GM19238 (cell line): Measurements from ENCODE around the gene VPS33A.
A peak's percentile ranks its signal among the peaks of the same experiment; 100 is the strongest.

Source experiments
- DNase-seq: peaks from one replicate; pipeline ENCODE4 v3.0.0; 2011; ENCODE audit warnings: low spot score; ENCODE audit not compliant: insufficient read length

VPS33A gene

DNA sequence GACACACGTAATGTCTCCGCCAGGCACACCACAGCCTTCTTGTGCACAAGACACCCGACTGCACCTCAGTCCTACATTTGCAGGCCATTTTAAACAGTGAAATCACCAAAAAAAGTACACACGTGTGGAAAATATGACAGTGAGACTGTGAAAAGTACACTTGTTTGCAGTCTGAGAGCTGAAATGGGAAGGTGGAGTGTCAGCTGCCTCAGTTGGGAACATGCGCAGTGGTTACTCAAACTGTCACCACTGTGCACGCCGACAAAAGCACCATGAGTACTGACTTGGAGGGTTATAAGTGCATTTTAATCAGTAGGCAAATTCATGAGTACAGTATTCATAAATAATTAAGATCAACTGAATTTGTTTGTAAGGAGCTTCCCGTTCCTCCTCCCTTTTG, 15.8 kb downstream of the VPS33A start:
- no peak for DNase-seq

DNA sequence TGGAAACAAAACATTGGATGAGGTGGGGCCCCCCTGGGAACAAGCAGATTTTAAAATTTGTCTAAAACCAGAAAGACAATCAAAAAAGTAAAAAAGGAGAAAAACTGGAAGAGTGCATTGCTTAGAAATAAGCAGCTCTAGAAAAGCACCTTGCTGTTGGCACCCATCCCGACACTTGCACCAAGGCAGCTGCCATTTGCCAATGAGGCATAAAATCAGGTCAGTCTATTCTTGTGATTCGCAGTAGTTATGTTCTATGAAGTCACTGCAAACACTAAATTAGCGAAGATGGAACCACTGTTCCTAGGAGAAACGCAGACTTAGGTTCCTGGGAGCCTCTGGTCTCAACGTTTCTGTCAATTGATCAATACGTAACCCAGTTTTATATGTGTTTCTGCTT, 16.2 kb downstream of the VPS33A start:
- no peak for DNase-seq

DNA sequence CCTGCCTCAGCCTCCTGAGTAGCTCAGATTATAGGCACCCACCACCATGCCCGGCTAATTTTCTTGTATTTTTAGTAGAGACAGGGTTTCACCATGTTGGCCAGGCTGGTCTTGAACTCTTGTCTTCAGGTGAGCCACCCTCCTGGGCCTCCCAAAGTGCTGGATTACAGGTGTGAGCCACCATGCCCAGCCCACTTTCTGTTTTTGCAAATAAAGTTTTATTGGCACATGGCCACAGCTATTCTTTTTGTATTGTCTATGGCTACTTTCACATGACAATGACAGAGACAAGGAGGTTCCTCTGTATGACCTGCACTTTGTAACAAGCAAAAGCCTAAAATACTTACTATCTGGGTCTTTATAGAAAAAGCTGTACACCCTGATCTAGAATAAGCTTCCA, 20.7 kb downstream of the VPS33A start:
- no peak for DNase-seq

DNA sequence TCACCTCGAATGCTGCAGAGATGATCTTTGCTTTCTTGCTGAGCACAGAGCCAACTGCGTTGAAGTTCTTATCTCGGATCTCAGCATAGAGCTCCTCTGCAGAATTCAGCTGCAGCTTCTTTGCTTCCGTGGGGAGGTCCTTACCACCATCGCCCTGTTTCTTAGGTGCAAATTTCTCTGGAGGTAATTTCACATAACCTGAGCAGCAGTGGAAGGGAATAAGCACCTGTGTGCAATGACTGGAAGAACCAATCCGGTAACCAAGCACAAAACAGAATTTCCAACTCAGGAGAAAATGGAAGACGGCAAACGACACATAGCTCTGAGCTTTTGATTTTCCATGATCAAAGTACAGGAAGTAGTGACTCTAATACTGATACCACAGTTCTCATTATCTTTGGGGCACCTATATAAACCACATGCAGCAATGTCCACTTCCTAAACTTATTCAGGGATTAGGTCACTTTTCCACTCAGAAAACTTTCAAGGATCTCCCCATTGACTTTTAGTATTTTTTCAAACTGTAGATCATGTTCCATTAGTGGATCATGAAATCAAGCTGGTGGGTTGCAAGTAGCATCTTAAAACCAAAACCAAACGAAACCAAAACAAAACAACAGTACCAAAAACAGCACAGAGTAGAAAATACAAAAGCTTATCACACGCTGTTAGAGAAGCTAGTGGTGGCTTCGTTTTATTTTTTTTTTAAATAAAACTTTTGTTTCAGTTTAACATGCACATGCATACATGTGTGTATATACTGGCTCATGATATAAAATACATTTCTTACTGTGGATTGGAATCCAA, 21.5 kb downstream of the VPS33A start:
- no peak for DNase-seq

DNA sequence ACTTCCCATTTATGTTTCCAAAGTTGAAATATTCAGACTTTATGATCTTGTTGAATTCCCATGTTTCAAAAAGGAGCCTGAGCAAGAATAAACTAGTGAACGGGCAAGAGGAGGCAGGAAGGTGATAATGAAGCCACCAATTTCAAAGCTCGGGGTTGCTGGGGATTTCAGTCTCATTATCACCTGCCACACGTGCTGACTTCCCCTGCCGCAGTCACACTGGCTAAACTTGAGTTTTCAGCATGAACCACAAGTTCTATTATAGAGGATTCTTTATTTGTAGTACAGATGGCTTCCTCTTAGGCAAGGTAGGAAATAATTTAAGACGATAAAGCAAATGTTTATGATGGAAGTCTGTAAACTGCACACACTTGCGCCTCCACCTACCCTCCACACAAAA, 22.3 kb downstream of the VPS33A start:
- no peak for DNase-seq

DNA sequence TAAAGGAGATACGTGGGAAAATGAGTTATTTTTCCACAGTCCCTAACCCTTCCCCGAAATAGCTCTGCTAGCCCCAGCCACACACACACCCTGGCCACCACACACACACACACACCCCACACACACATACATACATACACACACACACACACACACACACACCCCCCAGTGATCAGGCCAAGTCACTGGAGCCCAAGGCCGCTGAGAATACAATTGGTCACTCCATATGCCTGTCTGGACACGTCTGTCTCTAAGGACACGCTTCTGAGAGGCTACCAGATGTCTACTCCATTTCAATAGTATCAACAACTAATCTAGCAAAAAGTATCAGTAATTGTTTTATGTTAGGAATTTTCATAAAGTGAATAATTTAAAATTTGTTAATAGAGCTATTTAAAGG, 27.4 kb downstream of the VPS33A start:
- DNase-seq: no peak

DNA sequence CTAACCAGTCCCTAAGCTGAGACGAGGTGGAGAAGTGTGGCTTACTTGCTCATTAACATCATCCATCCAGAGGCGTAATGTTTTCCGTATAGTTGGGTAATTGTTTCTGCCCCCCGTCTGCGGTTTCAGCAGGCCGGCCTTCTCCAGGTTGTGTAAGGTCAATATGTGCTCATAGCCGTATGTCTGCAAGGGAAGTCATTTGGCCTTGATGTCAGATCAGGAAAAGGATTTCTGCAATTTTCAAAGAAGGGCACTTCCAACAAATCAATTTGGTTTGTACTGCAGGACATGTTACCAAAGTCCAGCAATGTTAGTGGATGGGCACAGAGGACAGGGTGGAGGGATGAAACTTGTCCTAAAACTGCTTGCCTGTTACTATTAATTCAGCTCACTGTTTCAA, 30.6 kb downstream of the VPS33A start:
- DNase-seq: no peak

DNA sequence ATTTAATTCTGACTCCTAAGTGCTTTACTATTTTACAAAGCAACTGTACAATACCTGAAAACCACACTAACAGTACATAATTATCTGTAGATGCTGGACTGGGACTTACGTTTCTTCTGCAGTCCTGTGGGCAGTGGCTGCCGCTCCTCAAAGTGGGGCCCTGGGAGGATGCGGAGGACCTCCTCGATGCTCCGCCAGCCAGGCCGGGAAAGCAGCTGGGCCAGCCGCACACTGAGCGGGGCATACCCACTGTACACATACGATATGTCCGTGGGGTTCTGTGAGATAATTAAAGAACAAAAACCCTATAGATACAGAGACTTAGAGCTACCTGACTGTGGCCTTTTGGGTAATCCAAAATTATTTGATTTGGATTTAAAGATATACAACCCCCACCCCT, 33.6 kb downstream of the VPS33A start:
- DNase-seq: no peak

DNA sequence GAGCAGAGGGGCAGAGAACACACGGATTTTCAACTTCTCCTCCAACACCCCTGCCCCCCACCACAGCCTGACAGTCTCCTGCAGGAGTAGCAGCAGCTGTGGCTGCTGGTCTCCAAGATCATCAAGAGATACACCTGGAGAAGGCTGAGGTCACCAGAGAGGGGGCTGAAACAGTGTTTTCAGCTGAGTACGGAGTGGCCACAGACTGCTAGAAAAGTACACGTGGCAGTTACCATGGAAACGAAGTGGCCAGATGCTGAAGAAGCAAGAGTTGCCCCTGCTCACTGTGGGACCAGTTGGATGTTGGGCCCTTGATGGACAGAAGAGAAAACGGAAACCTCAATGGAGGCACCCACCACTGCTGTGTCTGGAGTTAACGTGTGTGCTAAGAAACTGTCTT, 35.5 kb downstream of the VPS33A start:
- DNase-seq: no peak

DNA sequence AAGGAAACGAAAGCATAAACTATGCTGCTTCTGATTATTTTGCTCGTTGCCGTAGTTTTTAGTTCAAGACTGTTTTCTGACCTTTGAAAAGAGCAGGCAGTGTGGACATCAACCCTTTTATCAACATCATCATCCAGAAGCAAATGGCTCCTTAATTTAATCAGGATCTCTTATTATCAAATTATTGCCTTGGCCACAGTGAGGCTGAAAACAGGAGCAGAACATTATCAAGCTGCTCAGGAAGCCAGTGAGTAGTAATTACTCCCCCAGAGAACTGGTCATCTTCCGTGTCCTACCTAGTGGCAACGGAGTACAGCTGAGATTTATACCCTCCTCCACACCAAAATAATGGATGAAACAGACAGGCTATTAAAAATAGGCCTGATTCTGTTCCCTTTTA, 38.2 kb downstream of the VPS33A start:
- no peak for DNase-seq

DNA sequence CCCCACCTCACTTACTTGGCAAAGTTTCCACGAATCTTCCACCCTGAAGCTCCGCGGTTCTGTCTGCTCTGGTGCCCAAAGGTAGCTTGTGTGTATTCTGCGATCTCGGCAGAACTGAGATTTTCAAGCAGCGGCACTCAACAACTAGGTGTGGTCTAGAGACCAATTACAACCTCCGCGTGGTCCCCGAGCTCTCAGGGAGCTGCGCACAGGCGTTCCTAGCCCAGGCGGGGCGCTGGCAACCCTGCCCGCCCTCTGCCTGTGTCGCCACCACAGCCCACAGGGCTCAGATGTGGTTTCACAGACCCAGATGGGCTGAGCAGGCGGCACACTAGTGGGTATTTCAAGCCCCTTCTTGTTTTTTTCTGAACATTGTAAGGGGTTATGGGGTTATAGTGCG, 39.0 kb downstream of the VPS33A start:
- no peak for DNase-seq

DNA sequence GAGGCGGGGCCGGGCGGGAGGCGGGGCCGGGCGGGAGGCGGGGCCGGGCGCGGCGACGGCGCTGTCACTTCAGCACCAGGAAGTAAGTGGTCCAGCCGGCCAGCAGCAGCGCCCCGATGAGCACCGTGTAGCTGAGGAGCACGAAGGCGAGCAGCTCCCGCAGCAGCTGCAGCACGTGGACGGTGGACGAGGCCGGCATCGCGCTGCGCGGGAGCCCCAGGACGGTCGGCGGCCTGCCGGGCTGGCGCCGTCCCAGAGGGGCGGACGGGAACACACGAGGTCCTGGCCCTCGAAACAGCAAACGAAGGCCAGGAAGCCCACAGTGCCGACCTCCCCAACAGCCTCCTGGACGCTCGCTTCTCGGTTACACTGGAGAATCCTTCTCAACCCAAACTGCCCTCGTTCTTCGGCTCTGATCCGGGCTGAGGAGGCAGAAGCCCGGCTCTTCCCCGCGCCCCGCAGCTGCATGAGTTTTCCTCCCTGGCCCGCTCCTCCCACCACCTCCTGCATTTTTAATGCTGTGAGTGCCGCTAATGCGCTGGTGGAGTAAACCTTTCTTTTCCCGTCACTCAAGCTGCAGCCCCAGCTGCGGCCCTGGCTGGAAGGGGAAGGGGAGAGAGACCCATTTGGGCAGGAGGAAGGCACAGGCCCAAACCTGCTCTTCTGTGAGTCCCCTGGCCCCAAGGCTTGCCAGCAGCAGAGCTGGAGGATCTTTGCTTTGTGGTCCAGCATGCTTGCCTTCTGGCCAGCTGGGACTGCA, 39.7 kb downstream of the VPS33A start:
- DNase-seq: no peak

DNA sequence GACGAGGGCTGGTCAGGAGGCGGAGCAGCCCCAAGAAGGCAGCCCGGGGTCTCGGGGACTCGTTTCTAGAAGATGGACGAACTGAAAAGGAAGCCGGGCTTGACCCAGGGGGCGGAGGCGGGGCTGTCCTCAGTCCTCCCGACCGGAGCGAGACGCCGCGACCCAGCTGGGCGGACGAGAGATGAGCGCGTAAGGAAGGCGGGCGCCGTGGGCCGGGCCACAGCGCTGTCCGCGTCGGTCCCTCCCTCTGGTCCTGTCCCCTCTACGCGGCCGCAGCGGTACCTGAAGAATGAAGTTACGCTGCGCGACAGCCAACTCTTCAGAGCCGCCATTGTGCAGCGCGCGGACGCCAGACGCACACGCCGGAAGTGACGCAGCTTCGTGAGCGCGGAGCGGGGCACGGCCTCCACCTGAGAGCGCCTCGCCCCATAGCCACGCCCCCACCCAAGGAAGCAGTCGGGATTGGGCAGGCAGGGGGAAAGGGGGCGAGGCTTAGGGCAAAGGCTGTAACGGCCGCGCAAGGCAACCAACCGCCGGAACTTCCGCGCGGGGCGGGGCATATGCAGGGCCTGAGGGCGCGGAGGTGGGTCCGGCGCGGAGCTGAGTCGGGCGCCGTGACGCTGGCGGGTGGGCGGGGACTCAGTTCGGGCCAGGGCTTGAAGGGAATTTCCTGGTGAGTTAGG, 40.5 kb downstream of the VPS33A start, which contains the start of gene DIABLO:
TSS of gene DIABLO (minus strand) at position 370 of the 683 bp plus-strand sequence. CDS start at position 332, 38 bp downstream.
- DNase-seq: peak; percentile 95

DNA sequence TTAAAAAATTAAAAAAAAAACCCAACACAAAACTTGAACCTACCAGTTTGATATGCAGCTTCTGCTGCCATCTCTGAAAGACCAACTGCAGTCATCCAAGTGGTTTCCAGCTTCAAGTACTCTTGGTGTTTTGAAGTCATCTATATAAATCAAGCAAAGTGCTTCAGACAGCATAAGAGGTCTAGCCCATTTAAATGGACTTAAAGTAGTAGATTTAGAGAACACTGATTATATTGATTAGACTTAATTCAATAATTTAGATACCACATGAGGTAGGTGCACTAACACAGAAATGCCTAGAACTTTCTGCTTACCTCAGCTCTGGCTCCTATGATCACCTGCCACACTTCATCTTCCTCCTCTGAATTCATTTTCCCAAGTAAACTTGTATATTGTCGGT, 49.8 kb downstream of the VPS33A start:
- no peak for DNase-seq

DNA sequence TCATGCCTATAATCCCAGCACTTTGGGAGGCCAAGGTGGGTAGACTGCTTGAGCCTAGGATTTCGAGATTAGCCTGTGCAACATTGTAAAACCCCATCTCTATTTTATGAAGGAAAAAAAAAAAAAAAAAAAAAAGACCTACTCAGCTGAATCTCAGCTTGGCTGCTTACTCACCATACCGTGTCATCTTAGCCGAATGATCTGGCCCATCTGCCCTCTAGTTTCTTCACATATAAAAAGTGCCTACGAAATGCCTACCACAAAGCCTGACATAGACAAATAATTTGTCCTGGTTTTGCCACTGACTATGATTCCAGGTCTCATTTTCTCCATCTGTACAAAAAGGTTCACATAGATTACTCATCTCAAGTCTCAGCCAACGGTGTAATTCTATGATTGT, 50.5 kb downstream of the VPS33A start:
- no peak for DNase-seq

DNA sequence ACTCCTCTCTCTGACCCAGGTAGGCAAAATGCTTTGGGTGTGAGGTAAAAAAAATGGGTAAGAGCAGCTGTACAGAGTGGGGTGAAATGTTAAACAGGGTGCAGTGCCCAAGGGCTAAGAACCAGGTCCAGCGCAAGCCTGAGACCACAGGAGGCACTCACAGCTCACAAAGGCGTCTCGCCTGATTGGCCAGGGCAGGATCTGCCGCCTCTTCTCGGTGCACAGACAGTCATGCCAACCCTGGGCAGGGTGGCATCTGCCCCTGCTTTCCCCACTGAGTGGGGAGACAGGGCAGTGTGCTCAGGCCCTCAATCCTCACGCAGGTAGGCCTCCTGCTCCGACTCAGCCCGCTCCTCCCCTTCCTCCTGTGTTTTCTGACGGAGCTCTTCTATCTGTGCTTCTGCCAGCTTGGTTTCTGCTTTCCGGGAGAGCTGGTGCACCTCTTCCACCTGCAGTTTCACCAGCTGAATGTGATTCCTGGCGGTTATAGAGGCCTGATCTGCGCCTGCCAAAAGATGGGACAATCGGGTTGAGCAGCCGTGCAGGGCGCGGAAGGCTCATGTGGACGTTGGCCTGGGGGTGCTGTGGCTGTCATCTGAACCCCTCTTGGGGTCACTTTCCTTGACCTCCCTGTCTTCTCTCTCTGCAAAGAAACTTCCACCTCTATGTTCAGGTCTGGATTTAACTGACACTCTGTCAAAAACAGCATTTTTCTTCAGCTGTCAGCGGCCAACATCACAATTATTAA, 58.0 kb downstream of the VPS33A start:
- no peak for DNase-seq

DNA sequence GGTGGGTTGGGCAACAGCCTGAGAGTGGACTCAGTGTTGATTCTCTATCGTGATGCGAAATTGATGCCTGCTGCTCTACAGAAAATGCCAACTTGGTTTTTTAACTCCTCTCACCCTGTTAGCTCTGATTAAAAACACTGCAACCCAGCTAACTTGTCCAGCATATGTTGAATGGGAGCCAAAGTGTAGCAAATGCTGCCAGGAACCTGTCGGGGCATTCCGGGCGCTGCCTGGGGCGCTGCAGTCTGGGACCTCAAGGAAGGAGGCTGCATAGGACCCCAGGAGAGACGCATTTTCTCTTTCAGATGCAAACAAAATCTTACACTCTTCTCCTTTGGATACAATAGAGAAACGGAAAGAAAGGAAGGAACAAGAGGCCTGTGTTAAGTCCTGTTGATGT, 58.9 kb downstream of the VPS33A start:
- no peak for DNase-seq

DNA sequence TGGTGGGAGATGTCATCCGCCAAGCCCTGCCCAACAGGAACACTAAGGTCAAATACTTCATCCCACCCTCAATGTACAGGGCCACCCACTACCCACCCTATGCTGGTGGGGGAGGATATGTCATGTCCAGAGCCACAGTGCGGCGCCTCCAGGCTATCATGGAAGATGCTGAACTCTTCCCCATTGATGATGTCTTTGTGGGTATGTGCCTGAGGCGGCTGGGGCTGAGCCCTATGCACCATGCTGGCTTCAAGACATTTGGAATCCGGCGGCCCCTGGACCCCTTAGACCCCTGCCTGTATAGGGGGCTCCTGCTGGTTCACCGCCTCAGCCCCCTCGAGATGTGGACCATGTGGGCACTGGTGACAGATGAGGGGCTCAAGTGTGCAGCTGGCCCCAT, 59.3 kb downstream of the VPS33A start:
- DNase-seq: no peak

DNA sequence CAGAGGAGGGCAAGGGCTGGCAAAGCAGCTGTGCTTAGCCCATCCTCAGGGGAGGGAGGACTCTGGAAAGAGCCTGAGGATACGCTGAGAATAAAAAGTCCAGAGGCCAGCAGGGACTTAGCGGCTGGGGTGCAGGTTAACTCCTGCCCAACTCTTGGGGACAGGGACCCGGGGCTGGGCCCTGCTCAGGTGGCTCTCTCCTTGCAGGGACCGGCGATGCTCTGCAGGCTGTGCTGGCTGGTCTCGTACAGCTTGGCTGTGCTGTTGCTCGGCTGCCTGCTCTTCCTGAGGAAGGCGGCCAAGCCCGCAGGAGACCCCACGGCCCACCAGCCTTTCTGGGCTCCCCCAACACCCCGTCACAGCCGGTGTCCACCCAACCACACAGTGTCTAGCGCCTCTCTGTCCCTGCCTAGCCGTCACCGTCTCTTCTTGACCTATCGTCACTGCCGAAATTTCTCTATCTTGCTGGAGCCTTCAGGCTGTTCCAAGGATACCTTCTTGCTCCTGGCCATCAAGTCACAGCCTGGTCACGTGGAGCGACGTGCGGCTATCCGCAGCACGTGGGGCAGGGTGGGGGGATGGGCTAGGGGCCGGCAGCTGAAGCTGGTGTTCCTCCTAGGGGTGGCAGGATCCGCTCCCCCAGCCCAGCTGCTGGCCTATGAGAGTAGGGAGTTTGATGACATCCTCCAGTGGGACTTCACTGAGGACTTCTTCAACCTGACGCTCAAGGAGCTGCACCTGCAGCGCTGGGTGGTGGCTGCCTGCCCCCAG, 60.0 kb downstream of the VPS33A start:
- no peak for DNase-seq

DNA sequence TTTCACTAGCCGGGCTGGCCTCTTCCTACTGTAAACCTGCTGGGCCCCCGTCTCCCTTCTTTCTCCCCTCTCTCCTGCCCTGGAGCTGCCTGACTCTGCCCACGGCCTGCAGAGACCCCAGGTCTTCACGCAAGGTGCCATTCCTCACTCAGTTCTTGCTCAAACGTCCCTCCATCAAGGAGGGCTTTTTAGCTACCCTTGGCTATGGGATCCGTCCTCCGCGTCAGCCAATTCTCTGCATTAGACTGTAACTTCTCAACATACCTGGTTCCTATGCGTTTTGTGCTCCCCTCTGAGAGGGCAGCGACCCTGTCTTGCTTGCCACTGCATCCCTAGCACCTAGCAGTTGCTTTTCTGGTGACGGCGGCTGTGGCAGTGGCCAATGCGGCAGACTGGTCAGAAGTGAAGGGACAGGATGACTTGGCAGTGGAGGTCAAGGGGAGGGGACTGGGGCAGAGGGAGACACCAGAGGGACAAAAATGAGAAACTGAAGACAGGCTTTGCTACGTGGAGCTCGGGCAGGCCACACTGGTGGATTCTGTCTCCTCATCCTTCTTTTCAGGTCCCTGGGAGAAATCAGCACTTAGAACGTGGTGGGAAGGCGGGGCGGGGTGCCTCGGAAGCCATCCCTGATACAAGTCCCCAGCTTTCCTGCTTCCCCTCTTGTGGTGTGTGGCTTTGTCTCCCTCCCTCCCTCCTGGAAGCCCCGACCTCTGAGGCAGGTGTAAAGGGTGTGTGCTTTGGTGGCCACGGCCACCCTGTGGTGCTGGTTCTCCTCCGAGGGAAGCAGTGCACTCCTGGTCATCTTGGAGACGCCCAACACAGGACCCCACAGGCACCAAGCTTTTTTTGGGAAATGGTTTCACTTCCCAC, 61.0 kb downstream of the VPS33A start:
- DNase-seq: no peak
